GM20000 (cell line): ENCODE measurements around the gene PAEP.

Experiments used
- DNase-seq: peaks from one replicate; pipeline ENCODE4 v3.0.0; 2012; ENCODE audit warnings: low spot score
- CTCF ChIP-seq: IDR thresholded peaks from 2 replicates; pipeline ENCODE4 v1.5.1; 2012; ENCODE audit warnings: mild to moderate bottlenecking, control low read depth; ENCODE audit errors: extremely low read depth, missing control alignments

Gene PAEP

DNA sequence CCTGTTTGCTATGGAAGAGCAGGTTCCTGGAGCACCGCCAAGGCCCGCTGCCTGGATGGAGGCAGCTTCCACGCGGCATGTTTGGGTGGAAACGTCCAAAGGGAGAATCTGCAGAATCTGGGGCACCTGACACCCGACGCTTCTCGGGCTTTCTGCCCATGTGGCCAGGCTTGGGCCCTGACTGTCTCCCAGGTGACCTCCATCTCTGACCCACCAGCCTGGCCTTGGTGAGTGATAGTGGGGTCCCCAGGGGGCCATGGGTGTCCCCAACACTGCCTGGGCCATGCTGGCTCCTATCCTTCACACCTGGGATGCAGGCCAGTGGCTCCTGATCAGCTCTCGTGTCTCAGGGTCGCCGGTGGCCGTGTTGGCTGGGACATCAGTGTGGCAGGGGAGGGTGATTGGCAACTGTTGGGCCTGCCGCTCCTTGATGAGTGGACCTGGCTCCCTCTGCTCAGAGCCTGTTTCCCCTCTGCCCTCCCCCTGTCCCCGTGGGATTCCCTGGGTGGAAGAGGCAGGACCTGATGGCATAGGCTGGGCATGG is 43.8 kb downstream of the PAEP start:
- no peak for TF ChIP-seq CTCF
- no peak for DNase-seq

DNA sequence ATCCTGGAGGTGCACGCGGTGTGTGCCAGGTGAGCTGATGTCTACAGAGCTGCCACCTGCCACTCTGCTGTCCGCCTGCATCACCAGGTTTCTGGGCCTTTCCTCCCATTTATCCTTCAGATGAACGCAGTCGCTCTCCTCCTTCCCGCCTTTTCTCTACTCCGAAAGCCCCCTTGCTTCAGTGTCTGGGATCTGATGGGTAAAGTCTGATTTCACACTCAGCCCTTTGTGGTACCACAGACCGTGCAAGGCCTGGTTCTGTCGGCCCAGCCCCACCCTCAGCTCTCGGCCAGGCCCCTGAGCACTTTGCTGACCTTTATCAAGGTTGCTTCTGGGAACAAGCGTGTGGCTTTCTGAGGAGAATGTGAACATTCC is 45.3 kb downstream of the PAEP start:
- TF ChIP-seq CTCF, result no peak
- DNase-seq, result no peak

- no peak for TF ChIP-seq CTCF
- DNase-seq, result no peak
Observed at GRCh38 chr9:135607401-135608293, 46.1 kb downstream of the PAEP start.

GRCh38 chr9:135608294-135608998 is 46.9 kb downstream of the PAEP start:
- no peak for DNase-seq
- TF ChIP-seq CTCF, result no peak

- TF ChIP-seq CTCF, result no peak
- DNase-seq, result no peak
Observed at GRCh38 chr9:135608999-135609317, 47.4 kb downstream of the PAEP start.

- TF ChIP-seq CTCF, result no peak
- no peak for DNase-seq
Observed at GRCh38 chr9:135609366-135609955, 47.9 kb downstream of the PAEP start.
